HG03520 (cell line): Measurements from ENCODE around the gene ACADSB.

Source experiments
- ATAC-seq: cut with Tn5 transposase; IDR thresholded peaks from one replicate; pipeline ENCODE4 v1.9.1; 2021; ENCODE audit warnings: mild to moderate bottlenecking, moderate library complexity; ENCODE audit not compliant: unreplicated experiment

The ACADSB gene

DNA sequence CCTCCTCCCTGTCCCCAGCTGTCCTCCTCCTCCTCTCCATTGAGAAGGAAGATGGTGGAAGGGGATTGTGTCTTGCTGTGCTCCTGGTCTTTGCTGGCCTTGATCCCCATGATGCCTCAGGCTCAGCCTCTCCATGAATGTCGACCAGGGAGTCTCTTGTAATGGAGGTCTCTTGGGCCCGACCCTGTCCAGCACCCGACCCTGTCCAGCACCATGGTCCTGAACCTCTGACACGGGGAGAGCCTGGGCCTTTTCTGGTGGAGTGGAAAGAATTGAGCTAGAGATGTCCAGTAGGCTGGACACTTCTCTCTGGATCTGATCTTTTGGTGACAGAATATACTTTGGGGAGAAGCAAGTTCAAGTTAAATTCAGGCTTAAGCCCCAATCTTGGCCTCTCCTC, 84.7 kb downstream of the ACADSB start:
- ATAC-seq = no peak

DNA sequence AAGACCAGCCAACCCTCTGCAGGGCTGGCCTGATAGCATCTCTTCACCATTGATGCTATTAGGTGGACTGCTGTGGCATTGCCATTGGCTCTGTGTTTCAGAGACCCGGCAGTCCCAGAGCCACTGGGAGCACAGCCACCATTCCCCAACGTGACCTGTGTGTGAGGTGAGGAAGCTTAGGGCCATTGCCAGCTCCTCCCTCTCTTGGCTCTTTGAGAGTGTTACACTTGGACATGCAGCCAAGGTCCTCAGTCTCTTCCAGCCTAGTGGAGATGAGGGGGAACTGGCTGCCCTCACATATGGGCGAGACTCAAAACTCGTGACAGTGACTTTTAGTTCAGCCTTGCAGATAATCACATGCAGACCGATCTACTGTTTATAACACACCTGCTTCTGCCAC, 87.6 kb downstream of the ACADSB start:
- no peak for ATAC-seq

DNA sequence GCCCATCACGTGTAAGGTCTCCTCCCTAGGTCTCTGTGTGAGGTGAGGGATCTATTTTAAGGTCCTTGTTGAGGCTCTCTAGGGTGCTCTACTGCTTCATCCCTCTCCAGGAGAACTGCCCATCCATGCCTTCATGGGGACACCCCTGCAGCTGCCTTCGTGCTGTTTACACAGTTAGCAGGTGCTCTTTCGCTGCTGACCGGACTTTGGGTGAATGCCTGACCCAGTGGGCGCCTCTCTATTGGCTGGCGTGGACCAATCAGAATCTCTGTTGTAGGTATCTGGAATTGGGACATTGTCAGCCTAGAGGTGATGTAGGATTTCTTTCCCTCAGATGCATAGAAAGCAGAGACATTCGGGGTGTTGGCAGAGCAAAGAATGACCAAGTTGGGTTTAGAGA, 88.2 kb downstream of the ACADSB start:
- ATAC-seq = no peak

DNA sequence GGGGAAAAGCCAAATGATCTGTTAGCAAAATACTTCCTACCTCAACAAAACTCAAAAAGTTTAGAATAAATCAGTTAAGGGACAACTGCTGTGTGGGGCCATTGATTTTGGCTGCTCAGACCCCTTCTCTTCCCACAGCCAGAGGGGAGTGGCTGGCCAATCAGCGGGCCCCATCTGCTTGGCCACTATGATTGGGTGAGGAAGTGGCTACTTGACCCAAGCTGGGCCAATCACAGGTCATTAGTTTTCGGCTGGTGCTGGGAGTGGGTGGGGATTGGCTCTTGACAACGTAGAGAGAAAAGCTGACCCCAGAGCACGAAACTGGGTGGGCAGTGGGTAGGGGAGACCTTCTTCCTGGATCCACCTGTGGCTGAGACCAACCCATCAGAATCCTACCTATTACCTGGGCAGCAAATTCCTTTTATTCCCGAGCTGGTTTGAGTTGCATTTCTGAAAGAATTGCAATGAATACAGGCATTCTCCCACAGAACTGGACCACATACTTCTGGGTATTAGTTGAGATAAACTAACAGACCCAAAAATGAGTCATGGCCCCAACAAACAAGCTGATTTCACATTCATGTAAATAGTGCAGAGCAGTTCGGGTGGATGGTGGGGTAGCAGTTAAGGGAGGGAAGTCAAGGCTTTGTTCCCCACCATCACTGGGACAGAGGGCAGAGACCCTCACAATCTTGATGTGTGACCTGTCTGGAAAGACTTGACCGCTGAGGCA, 91.4 kb downstream of the ACADSB start:
- ATAC-seq = no peak

DNA sequence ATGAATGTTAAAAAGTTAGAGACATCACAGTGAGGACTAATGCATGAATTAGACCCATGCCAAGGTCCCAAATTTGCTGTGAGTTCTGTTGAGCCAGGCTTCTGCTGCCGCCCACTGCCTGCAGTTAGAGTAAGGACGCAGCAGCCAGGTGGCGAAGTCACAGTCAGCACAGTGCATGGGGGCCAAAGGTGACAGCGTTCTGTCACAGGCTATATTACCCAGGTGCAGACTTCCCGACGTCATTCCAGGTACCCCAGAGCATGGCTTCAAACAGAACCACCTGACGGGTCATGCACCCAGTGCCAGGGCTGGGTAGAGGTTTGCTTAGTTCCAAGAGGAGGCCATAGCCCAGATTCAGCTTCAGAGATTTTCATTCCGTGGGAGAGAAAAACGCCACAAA, 93.1 kb downstream of the ACADSB start:
- no peak for ATAC-seq

DNA sequence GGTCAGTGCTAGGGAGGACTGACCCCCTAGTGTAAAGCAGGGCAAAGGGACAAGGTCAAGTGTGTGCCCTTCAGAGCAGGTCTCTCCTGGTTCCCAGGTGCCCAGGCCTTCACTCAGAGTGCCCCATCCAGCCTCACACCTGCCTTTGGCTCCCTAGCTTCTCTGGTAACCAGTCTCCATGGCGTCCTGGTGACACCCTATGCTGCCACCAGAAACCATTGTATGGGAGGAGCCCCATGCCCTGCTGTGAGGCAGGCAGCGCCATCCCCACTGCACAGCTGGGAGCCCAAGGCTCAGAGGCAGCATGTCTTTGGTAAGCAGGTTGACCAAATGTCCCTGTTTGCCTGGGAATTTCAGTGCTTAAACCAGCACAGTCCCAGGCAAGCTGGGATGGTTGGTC, 93.9 kb downstream of the ACADSB start:
- ATAC-seq = no peak

DNA sequence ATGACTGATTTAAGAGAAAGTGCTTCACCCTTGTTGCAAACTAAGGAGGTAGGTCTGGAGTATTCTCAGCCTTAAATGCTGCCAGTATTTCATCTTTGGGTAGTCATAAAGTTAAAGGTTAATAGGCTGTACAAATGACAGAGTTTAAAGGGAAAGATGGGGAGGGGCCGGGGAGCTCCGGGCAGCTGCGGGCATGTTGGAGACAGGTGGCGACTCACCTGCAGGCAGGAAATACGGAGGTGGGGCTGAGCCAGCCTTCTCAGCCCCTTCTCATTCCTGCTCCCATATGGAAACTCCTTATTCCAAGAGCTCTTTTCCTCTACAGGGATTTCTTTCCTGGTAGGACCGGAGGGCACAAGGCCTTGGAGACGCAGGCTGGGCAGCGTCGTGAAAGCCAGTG, 95.1 kb downstream of the ACADSB start:
- ATAC-seq = no peak
